ENCODE results near the gene NTNG1.

The NTNG1 gene

GRCh38 chr1:107415241-107415640 is 274.4 kb downstream of the NTNG1 start:
- no peak for DNase-seq

GRCh38 chr1:107419003-107419402 is 278.2 kb downstream of the NTNG1 start:
- no peak for DNase-seq

DNA sequence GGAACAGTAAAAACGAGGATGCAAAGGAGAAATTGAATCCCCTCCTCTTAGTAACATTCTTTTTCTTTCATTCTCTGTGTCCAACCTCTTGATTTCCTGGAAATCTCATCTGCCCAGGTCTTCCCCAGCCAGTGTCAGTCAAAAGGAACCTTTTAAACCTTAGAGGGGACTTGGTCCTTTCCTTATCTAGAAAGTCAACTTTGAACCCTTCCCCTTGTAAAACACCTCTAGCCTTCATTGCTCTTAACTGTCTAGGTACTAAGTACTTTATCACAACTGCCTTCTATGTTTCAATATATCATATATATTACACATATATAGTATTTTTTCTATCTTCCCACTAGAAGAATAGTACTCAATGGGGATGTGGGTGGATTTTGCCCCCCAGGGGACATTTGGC is 282.1 kb downstream of the NTNG1 start:
- no peak for DNase-seq

GRCh38 chr1:107430540-107431228 is 289.8 kb downstream of the NTNG1 start:
- peak; percentile 15 to 27 for DNase-seq

GRCh38 chr1:107432108-107432507 is 291.3 kb downstream of the NTNG1 start:
- no peak for DNase-seq

GRCh38 chr1:107433068-107433467 is 292.2 kb downstream of the NTNG1 start:
- no peak for DNase-seq

- DNase-seq, result no peak
Measured at GRCh38 chr1:107433635-107434360, 293.0 kb downstream of the NTNG1 start.

DNA sequence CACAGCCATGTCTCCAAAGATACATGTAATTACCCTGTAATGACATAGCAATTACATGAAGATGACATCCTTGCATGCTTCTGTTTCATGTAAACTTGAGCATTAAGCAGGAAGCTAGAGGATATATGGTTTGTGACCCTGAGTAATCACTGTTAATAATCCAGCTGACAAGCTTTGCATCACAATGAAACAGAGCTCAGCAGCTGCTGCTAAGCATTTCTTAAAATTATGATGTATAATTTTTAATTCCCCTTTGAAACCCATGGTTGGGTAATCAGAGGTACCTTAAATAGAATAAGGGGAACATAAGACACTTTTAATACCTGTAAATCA is 293.5 kb downstream of the NTNG1 start:
- DNase-seq, result no peak

DNA sequence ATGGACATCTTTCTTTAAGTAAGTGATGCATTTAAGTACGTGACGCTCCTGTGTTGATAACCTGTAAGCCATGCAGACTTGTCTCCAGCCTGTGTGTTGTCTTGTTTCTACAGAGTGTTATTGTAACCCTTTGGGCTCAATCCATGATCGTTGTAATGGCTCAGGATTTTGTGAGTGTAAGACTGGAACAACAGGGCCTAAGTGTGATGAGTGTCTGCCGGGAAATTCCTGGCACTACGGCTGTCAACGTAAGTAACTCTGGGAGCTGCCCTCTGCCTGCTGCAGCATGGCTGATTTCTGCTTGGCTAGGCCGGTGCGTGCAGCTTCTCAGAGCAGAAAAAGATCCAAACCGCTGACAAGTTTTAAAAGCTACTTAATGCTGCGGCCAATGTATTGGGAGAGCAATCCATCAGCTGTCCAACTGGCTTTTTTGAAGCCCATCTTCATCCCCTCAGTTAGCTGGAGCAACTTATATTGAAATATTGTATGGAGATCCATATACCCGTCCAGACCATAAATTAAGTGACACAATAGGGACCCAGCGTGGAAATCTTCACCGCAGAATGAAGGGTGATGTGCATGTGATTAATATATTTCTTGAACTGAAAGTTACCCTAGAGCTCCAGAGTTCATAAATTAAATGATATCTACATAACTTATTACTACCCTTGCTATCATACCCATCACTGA is 295.9 kb downstream of the NTNG1 start:
- DNase-seq, result no peak

GRCh38 chr1:107439567-107439966 is 298.7 kb downstream of the NTNG1 start:
- no peak for DNase-seq

GRCh38 chr1:107442551-107442950 is 301.7 kb downstream of the NTNG1 start:
- DNase-seq, result no peak

GRCh38 chr1:107443027-107443426 is 302.2 kb downstream of the NTNG1 start:
- no peak for DNase-seq

DNA sequence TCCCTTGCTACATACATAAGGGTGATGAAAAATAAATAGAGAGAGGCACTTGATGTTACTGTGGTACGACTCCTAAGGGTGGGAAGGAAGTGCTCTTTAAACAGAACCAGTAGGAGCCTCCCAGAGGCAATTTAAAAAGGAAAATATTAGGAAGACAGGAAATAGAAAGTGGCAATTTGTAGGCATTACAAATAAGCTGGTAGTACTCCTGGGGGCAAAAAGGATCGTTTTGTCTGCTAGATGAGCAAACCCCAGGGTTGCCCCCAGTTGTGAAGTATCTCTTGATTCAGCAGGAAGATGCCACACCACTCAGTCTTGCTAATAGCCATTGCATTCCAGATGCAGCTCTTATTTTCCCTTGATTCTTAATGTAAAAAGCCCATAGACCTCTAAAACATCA is 303.0 kb downstream of the NTNG1 start:
- DNase-seq, result no peak

DNA sequence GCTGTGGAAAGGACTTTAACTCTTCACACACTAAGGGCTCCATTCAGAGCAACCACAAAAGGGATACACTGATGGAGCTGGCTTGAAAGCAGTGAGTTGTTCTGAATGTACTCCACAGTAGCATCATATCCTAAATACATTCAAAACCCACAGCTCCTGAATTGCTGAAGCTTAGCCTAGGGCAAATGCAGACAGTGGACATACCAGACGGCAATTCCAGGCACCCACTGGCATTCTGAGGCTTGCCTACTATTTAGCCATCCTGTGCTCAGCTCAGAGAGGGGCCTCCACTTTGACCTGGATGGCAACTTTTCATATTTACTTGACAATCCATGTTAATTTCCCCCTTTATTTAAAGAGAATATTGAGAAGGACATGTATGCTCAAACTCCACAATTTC is 303.5 kb downstream of the NTNG1 start:
- DNase-seq, result no peak

- DNase-seq, result no peak
Measured at GRCh38 chr1:107449326-107449725, 308.5 kb downstream of the NTNG1 start.

DNA sequence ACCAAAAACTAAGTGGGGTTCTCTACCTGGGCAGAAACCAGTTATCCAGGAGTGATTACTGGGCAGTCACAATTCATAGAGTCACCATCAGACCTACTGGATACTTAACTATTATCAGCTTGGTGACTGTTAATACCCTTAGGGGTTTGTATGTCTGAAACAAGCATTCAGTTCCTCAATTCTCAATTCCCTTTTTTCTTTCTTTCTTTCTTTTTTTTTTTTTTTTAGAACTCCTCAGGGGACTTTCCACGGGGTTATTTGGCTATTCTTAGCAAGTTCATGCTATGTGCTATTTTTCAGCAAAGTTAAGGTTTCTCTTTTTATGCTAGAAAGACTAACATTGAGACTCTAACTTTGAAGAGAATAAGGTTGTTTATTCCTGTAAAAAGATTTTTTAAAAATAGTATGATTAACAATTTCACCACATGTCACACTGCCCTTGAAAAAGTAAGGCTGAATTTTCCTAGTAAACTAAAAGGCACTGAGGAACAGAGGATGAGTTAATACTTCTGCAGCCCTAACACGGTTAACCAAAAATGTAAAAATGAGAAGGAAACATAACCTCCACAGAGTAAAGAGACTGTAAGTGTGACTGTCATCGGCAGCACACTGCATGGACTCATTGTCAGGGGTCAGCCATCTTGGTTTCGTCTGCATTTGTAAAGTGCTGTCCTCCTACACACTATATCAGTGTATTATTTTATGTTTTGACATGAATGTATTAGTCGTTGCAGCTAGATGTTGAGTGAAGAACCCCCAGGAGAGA is 310.2 kb downstream of the NTNG1 start:
- DNase-seq, result no peak

- DNase-seq, result no peak
Measured at GRCh38 chr1:107451715-107452114, 310.9 kb downstream of the NTNG1 start.

- DNase-seq, result no peak
Measured at GRCh38 chr1:107454791-107455190, 314.0 kb downstream of the NTNG1 start.

- no peak for DNase-seq
Measured at GRCh38 chr1:107457989-107458388, 317.1 kb downstream of the NTNG1 start.

DNA sequence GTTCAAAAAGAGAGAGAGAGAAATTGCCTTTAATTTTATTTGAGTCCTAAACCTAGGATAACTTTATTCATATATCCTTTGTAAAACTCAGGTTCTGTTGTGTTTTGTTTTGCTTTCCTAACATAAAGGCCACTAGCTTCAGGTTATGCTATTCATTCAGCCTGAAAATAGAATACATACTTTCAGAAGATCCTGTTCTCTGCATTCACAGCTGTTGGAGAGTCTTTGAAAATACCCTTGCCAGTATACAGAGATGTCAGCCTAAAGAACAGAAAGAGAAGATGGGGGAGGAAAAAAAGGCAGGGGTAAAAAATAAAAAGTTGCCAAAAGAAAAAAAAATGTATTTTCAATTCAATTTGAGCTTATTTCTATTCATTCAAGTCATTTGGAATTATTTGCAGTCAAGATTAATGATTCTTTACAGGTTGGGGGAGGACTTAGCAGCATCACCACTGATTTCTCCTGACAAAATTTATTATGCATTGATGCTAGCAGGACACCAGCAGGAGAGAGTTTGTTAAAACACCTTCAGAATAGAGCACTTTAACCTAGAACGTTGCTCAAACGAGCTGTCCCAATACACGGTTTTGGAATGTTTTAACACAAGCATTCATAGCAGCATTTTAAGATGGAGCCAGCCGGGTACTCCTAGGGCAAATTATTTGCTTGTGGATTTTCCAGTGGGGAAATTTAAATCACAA is 318.5 kb downstream of the NTNG1 start:
- no peak for DNase-seq

GRCh38 chr1:107460035-107460434 is 319.2 kb downstream of the NTNG1 start:
- DNase-seq, result no peak

GRCh38 chr1:107464827-107465226 is 324.0 kb downstream of the NTNG1 start:
- no peak for DNase-seq

- no peak for DNase-seq
Measured at GRCh38 chr1:107467286-107467685, 326.4 kb downstream of the NTNG1 start.
